Testis (tissue), 2 donors: ENCODE data around the gene TDRD12.
"Not testable (repeated sequence)": the region's sequence is repeated elsewhere in the genome, so short reads cannot be mapped to it uniquely, and the experiment has no call there.

Source experiments
- POLR2A ChIP-seq: fragments of 450-650 bp; IDR thresholded peaks from one replicate; pipeline ENCODE4 v1.6.1; 2017; ENCODE audit warnings: antibody characterized with exemption, mild to moderate bottlenecking, moderate library complexity
- TF ChIP-seq, protein P1 (sequence below), 3 experiments: fragments of 450-650 bp in 2 of 3; fragments of 200-600 bp in 1 of 3; sonication (generic) in 1 of 3; IDR thresholded peaks; one replicate each; pipeline ENCODE4 v1.5.1; 2016 to 2019; ENCODE audit warnings: antibody characterized with exemption in 3 of 3, mild to moderate bottlenecking in 2 of 3, moderate library complexity in 1 of 3

DNA sequence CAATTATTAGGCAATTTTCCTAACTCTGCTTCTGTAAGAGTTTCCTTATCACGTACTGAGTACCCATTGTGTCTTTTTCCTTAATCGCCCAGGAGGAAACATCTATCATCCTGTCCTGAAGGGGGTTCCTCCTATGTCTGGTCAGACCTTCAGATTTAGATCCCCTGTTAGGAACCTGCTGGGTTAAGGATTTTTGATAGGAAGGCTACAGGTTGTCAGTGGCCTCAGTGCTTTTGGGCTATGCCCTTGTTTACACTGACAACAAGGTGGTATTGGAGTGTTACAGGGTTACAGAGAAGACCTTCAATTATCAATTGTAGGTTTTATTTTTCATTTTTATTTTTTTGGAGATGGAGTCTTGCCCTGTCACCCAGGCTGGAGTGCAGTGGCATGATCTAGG, 24.7 kb upstream of the TDRD12 start:
- TF ChIP-seq, protein P1, sequence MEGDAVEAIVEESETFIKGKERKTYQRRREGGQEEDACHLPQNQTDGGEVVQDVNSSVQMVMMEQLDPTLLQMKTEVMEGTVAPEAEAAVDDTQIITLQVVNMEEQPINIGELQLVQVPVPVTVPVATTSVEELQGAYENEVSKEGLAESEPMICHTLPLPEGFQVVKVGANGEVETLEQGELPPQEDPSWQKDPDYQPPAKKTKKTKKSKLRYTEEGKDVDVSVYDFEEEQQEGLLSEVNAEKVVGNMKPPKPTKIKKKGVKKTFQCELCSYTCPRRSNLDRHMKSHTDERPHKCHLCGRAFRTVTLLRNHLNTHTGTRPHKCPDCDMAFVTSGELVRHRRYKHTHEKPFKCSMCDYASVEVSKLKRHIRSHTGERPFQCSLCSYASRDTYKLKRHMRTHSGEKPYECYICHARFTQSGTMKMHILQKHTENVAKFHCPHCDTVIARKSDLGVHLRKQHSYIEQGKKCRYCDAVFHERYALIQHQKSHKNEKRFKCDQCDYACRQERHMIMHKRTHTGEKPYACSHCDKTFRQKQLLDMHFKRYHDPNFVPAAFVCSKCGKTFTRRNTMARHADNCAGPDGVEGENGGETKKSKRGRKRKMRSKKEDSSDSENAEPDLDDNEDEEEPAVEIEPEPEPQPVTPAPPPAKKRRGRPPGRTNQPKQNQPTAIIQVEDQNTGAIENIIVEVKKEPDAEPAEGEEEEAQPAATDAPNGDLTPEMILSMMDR (IDR thresholded peaks at IDR 0.05), result not testable (repeated sequence)
- not testable (repeated sequence) for TF ChIP-seq POLR2A
